GM18526 (cell line): ENCODE results near the gene ALOX12B.

Experiments
- POLR2A ChIP-seq: IDR thresholded peaks from 3 replicates; pipeline ENCODE4 v1.6.1; 2011; ENCODE audit not compliant: insufficient read length; ENCODE audit errors: extremely low read depth

The ALOX12B gene

DNA sequence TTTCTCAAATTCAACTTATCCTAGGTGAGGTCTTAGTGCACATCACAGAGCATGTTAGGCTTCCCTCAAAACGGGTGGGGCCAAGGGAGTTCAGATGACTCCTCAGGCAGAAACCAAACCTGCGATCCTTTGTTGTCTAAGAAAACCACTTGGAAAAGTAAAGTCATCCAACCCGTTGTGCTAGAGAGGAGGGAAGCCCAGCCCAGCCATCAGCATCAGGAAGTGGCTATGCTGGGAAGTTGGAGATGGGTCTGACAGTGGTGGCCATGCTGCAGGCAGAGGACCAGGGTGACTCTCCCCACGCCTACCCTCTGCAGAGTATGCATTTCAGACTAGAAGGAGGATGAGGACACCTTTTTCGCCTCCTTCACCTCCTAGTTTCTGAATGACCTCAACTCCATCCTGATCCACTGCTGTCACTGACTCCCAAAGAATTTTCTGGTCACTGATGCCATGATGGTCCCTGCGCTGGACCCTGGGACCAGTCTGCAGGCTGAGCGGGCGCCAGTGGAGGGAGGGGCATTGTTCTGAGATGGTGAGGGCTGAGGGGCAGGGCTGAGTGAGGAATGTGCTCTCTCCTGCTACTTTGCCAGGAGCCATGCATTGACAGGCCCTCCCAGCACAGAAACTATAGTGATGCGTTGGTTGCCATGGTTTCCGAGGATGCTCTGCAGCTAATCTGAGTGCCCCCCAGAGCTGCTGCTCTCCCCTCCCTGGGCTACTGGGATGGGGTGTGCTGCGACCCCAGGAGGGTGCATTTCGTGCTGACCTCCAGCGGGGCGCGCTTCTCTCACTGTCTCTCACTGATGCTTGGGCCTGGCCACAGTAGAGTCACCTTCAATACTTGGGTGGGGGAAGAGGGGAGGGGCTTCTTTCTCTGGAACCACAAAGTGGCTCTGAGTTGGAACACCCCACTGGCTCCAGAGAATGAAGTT is 20.4 kb downstream of the ALOX12B start:
- TF ChIP-seq POLR2A, result no peak

- no peak for TF ChIP-seq POLR2A
Observed at GRCh38 chr17:8064561-8065019, 22.9 kb downstream of the ALOX12B start.

GRCh38 chr17:8063761-8064534 is 23.6 kb downstream of the ALOX12B start:
- no peak for TF ChIP-seq POLR2A

DNA sequence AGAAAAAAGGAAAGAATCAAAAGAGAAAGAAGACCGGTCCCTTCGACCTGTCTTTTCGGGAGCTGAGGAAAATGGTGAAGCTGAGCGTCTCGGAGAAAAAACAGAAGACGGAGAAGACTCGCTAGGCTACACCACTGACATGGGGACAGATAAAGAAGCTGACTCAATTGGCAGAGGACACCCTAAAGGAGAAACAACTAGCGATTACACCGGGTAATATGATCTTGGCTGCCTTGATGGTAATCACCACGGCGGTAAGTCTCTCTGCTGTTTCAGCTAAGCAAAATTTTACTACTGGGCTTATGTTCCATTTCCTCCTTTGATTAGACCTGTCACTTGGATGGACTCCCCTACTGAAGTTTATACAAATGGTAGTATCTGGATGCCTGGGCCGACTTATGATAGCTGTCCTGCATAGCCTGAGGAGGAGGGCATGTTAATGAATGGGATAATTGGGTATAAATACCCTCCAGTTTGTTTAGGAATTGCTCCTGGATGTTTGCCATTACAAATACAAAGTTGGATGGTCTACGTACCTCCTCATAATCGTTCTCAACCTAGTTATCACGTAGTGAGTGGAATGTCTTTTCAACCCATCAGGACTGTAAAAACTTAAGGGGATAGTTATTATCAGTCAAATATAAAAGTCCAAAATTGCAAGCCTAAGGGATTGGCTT is 24.6 kb downstream of the ALOX12B start:
- no peak for TF ChIP-seq POLR2A

DNA sequence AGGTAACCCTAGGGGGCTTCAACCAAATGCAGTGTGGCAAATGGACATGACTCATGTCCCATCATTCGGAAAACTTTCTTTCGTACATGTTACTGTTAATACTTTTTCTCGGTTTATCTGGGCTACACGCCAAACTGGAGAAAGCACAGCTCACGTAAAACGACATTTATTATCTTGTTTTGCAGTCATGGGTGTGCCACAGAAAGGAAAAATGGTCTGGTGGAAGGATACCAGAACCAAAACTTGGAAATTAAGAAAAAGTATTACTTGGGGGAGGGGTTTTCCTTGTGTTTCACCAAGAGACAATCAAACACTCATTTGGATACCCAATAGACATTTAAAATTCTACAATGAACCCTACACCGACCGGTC is 25.1 kb downstream of the ALOX12B start:
- no peak for TF ChIP-seq POLR2A

DNA sequence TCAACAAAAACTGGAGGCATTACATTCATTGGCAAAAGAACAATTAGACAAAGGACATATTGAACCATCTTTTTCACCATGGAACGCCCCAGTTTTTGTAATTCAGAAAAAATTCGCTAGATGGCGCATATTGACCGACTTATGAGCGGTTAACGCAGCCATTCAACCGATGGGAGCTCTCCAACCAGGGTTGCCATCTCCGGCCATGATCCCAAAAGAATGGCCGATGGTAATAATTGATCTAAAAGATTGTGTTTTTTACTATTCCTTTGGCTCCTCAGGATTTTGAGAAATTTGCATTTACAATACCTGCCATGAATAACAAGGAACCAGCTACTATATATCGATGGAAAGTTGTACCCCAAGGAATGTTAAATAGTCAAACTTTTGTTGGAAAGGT is 27.2 kb downstream of the ALOX12B start:
- no peak for TF ChIP-seq POLR2A

GRCh38 chr17:8059131-8059530 is 28.4 kb downstream of the ALOX12B start:
- TF ChIP-seq POLR2A, result no peak

GRCh38 chr17:8057691-8058114 is 29.8 kb downstream of the ALOX12B start:
- TF ChIP-seq POLR2A, result no peak

DNA sequence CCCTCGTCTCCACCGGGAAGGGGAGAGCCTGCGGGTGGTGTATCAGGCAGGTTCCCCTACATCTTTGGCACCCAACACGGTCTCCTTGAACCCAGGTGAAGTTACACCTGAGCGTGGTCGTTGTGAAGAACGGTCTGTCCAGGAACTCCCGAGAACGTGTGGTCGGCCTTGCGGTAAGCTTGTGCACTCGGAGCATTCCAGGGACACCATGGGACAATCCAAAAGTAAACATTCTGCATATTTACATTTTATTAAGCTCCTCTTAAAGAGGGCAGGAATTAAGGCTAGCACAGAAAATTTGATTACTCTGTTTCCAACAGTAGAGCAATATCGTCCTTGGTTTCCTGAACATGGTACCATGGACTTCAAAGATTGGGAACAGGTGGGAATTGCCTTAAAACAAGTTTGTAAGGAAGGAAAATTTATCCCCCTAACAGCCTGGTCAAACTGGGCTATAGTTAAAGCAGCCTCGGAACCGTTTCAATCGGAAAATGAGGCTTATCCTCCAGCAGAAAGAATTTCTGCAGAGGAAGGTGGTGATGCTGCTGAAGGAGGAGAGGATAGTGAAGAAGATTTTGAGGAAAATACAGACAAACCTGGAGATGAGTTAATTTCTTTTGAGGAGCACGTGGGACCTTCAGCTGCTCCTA is 30.4 kb downstream of the ALOX12B start:
- no peak for TF ChIP-seq POLR2A

- no peak for TF ChIP-seq POLR2A
Observed at GRCh38 chr17:8056232-8056975, 31.1 kb downstream of the ALOX12B start.

DNA sequence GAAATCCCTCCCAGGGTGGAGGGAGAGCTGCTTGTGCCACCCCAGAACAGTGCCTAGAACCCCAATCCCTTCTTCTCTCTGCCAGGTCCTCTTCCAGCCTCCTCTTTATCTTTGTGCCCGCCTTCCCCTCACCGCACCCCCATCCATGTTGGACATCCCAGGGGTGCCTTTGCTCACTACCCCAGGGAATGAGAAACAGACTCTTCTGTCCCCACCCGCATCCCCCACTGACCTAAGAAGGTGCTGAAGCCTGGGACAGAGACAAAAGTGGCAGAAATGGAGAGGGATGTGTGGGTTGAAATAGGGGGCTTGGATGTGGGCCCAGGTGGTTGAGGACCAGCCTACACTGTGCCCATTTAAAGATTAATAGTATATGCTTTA is 31.7 kb downstream of the ALOX12B start:
- TF ChIP-seq POLR2A, result no peak

- TF ChIP-seq POLR2A, result no peak
Observed at GRCh38 chr17:8053600-8053999, 33.9 kb downstream of the ALOX12B start.

DNA sequence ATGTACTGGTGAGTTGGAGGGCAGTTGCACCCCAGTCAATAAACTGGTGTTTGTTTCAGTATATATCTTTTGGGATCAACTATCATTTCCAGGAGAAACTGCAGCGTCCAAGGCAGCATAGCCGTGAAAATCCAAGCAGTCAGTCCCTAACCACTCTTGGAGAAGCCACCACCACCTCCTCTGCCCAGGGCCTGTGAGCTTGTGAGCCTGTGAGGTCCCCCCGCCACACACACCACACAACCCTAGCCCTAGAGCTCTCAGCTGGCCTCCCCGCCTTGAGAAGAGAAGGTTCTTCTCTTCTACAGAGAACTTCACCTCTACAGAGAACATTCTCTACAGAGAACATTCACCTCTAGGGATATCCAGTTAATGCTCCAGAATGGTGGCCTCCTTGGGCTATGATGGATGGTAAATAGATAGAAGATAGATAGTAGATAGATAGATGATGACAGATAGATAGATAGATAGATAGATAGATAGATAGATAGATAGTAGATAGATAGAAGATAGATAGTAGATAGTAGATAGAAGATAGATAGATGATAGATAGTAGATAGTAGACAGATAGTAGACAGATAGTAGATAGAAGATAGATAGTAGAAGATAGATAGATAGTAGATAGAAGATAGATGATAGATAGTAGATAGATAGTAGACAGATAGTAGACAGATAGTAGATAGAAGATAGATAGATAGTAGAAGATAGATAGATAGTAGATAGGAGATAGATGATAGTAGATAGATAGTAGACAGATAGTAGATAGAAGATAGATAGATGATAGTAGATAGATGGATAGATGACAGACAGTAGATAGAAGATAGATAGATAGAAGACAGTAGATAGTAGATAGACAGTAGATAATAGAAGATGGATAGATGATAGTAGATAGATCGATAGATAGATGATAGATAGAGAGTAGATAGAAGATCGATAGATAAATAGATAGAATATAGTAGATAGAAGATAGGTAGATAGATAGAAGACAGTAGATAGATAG is 35.0 kb downstream of the ALOX12B start:
- TF ChIP-seq POLR2A, result no peak

DNA sequence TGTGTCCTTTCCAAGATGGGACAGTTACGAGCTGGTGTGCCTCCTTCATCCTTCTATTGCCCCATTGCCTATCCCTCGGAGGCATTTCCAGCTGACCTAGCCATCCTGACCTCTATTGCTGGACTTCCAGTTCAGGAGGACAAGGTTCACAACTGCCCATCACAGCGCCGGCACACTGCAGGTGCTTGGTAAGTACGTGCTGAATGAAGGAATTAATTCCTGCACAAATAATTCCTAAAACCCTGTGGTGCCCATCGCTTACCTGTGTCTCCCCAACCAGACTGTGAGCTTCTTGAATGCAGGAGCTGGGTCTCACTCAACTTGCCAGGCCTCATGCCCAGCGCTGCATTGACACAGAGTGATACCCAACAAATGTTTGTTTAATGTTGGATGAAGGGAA is 35.7 kb downstream of the ALOX12B start:
- TF ChIP-seq POLR2A, result no peak

- no peak for TF ChIP-seq POLR2A
Observed at GRCh38 chr17:8048736-8049135, 38.8 kb downstream of the ALOX12B start.
